ENCODE data around the gene STK17B. TPM values are rescaled to one million over a fixed set of nuclear protein-coding genes. Genes with fewer than 3 reads are reported as not detected.

STK17B gene
- polyA plus RNA-seq, 1 donor = 5.8 TPM

GRCh38 chr2:196159221-196159892 lies 12.0 kb downstream of the STK17B start:
- no peak for DNase-seq (ENCODE audit: low read depth)

- no peak for DNase-seq (ENCODE audit: low read depth)
Observed at GRCh38 chr2:196155575-196155974, 15.8 kb downstream of the STK17B start.

DNA sequence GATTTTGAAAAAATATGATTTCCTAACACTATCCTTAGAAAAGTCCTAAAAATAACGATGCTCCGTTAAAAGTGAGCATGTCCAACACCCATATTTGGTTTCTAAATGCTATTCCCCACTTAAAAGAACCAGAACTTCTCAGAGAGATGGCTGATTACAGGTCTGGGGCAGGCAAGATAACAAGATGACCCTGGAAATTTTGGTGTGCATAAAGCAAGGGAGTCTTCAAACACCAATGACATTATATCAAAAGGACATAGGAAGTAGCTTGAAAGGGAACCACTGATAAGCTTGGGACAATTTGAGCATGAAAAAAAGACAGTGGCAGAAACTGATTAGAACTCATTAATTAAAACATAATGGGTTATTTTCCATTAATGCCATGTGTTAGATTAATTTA lies 17.9 kb downstream of the STK17B start:
- no peak for DNase-seq (ENCODE audit: low read depth)

GRCh38 chr2:196149948-196150347 lies 21.4 kb downstream of the STK17B start:
- DNase-seq (ENCODE audit: low read depth) = no peak

DNA sequence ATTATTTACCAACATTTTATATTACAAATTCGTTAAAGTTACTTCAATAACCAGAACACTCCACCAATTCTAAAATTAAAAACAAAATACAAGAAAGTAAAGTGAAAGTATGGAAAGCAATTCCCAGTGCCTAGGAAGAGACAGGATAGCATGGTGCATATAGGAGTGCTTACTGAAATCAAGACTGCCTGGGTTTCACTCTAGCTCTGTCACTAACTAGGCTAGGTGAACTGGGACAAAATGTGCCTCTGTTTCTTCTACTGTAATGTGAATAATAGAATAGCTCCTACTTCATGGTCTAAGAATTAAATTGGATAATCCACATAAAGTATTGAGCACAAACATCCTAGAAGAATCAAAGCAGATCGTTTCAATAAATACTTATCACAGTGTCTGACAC lies 22.6 kb downstream of the STK17B start:
- no peak for DNase-seq (ENCODE audit: low read depth)

DNA sequence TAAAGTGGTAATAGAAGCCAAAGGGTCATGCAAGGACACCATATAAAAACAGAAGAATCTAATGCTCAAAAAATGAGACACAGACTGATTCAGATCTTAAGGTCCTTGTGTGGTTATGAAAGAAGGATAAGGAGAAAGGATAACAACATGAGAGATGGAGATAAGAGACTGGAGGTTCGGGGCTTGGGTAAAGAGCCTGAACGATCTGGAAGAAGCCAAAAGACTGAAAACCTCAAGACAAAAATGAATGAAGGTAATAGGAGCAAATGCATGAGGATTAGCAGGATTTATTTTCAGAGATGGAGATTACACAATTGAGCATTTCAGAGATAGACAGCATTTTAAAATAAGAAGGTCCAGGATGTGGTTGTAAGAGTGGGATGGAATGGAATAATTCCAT lies 26.1 kb downstream of the STK17B start:
- no peak for DNase-seq (ENCODE audit: low read depth)

- no peak for DNase-seq (ENCODE audit: low read depth)
Observed at GRCh38 chr2:196144513-196145126, 26.8 kb downstream of the STK17B start.

GRCh38 chr2:196143730-196144131 lies 27.6 kb downstream of the STK17B start:
- DNase-seq (ENCODE audit: low read depth) = no peak

DNA sequence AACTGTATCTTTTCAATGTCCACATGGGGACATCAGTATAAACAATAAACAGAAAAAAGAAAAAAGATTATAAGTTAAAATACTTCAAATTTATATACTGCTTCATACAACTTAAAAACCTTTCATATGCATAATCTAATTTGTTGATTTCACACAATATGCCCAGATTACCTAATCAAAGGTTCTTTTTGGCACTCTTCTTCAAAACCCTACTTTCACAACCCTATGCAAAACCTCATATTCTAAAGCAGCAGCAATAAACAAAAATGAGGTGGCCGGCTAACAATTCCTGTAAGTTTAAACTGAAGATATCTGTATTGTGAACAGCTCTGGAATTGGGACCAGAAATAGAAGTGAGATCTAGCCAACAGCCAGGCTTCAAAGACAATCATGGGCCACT lies 28.6 kb downstream of the STK17B start:
- DNase-seq (ENCODE audit: low read depth) = no peak

DNA sequence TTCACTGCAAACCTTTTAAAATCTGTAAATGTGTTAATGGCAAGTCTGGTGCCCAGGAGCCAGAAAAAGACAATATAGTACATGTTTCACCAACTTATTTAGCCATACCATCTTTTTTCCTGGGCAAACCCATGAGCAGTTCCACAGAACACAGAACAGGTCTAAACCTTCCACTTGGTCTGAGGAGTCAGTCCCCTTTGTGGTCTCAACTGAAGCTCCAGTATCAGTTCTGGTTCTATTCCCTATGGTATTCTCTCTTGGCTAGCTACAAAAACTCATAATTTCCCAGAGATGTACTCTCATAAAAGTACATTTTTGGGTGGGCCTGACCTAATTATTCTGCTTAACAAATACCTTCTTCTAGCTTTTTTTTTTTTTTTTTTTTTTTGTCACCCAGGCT lies 31.2 kb downstream of the STK17B start:
- no peak for DNase-seq (ENCODE audit: low read depth)

DNA sequence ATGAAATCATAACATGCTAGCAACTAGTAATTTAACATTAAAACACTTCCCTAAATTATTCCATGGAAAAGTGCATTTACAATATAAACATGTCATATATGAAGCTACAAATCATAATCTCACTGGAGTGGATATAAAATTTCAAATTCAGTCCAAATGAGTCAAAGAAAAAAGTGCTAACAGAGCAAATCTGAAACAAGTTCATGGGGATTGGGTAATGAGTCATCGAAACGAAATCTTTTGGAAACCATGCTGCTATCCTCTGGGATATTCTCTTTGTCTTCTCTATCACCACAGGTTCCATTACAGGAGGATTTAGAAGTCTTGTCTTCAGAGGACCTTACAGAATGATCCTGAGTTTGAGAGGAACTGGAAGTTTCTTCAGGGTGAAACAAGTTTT lies 34.1 kb downstream of the STK17B start:
- no peak for DNase-seq (ENCODE audit: low read depth)

- no peak for DNase-seq (ENCODE audit: low read depth)
Observed at GRCh38 chr2:196136151-196136550, 35.2 kb downstream of the STK17B start.

DNA sequence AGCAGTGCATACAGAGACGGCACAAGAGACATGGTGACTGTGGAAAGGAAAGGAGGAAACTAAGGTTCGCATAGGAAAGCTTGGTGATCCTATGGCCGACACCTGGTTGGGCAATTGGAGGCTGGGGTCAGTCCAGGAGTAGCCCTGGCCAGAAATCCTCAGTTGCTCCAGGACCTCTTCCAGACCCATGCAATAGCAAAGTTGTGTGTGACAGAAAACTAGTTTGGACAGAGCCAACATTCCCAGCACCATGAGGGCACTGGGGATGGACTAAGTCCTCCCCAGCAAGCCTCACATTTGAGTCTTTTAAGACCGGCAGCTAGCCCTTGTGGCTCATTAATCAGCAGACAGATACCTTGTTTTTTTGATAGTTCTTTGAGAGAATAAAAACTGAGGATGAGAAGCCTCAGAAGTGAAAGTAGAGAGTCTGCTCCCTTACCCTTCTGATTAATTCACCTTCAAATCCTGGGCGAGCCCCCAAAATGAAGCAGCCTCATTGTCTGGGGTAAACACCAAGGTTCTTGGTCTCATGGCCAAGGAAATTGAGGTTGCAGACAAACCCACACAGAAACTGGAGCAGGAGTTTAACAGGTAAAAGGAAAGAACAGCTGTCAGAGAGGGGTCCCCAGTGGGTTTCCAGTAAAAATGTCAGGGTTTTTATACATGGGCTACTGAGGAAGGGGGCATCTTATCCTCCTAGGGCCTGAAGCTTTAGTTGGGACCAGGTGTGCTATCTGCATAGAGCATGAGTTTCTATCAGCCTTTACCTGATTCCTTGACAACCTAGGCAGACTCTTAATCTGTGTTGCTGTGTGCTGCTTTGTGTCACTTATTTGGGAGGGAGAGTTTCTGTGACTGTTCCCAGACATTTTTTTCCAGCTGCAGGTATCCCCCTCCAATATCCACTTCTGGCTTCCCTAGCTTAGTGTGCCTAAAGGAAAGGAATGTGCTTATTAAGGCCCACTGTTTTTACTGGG lies 39.1 kb downstream of the STK17B start:
- DNase-seq (ENCODE audit: low read depth) = no peak

DNA sequence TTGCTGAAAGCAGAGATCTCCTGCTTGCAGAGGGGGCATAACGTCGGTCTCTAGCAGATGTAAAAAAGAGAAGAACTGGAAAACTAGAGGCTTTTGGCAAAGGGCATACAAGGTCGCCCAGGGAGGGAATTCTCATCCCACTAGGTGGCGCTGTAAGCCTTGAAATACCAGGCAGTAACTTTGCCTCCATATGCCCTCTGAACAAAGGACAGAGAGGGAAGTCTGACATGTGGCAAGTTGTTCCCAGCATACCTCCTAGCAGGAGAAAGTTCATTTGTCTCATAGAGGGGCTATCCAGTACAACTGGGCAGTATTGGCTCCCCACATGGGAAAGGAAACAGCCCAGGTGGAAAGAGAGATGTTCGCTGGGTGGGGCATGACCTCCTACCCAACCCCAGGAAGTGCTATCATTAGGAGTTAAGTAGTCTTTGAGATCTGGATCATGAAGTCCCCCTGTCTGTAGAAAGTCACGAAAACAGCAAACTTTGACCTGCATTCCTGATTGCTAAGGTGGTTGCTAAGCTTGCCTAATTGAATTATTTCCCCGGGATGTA lies 39.9 kb downstream of the STK17B start:
- no peak for DNase-seq (ENCODE audit: low read depth)

DNA sequence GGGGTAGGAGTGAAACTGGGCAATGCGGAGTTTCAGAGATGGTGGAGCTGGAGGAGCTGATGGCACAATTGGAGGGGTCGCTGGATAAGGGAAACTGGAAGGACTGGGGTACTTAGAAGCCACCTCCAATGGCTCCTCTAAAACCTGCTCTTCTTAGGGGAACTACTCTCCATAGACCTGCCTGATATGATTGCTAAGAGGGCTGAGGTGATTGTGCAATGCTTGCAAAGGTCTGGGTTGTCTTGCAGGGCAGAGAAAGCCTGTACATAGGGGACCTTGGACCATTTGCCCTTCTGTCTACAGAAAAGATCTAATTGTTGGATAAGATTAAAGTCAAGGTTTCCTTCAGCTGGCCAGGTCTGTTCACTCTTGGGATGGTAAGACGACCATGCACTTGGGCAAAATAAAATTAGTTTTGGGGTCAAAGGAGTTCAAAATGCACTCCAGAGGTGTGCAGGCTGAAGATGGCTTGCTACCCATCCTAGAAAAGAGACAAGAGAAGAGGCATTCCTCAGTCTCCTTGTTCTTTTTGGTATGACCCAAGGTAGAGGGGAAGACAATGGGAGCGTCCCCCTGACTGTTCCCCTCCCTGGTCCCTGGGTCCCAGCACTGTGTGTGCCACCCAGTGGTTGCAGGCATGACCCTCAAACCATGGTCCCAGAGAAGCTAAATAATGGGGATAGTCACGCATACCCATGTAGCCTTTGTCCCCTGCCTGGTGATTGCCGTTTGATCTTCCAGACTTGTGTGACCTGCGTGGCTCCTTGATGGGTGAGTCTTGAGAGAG lies 41.1 kb downstream of the STK17B start:
- no peak for DNase-seq (ENCODE audit: low read depth)

DNA sequence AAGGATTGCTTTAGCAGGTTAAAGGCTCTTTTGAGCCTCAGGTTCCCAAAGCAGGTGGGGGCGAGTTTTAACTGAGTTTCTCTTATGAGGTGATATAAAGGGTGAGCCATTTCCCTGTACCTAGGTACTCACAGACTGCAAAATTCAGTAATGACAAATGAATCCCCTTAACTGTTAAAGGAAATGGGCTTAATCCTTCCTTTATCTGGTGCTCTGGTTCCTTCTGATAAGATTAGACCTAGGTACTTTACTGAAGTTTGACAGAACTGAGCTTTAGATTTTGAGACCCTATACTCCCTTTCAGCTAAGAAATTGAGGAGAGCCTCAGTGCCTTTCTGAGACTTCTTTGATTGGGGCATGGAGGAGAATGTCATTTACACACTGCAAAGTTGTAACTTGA lies 42.6 kb downstream of the STK17B start:
- no peak for DNase-seq (ENCODE audit: low read depth)

GRCh38 chr2:196125596-196125995 lies 45.8 kb downstream of the STK17B start:
- no peak for DNase-seq (ENCODE audit: low read depth)

DNA sequence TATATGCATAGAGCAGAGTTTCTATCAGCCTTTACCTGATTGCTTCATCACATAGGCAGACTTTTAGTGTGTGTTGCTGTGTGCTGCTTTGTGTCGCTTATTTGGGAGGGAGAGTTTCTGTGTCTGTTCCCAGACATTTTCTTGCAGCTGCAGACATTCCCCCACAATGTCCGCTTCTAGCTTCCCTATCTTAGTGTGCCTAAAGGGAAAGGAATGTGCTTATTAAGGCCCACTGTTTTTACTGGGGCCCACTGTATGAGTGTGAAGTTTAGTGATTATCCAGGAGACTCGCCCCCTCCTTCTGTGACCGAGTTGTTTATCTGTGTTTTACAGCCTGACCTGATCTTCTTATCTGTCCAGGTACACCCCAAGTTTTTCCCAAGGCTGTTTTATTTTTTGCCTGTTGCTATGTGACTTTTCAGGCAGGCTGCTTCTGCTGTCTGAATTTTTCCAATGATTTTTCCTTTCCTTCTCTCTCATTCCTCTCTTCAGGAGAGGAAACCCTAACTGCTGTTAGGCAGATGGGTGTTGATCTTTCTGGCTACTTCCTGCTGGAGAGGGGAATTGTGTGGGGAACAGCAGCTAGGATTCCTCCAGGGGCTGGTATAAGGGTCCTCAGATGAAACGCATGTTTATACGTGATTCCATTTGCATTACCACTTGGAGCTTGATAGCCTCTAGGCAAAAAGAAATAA lies 47.6 kb downstream of the STK17B start:
- DNase-seq (ENCODE audit: low read depth) = no peak

- DNase-seq (ENCODE audit: low read depth) = no peak
Observed at GRCh38 chr2:196119926-196120325, 51.5 kb downstream of the STK17B start.

- no peak for DNase-seq (ENCODE audit: low read depth)
Observed at GRCh38 chr2:196117214-196117705, 54.1 kb downstream of the STK17B start.

Measured in forelimb muscle (tissue), 1 donor.